GM12891 (cell line): Measurements from ENCODE around the gene GNB1L.

Source experiments
- PAX5 ChIP-seq: IDR thresholded peaks from 2 replicates; pipeline ENCODE4 v1.6.1; 2011; ENCODE audit warnings: low read length, moderate library complexity, mild to moderate bottlenecking; ENCODE audit not compliant: insufficient read depth, severe bottlenecking
- POLR2A ChIP-seq: IDR thresholded peaks from 2 replicates; pipeline ENCODE4 v1.6.1; 2011; ENCODE audit warnings: low read depth, low read length, control low read depth
- POLR2AphosphoS5 ChIP-seq: IDR thresholded peaks from 2 replicates; pipeline ENCODE4 v1.6.1; 2011; ENCODE audit warnings: low read depth, low read length, control low read depth
- TAF1 ChIP-seq: IDR thresholded peaks from 2 replicates; pipeline ENCODE4 v1.6.1; 2011; ENCODE audit warnings: low read depth, low read length, control low read depth

DNA sequence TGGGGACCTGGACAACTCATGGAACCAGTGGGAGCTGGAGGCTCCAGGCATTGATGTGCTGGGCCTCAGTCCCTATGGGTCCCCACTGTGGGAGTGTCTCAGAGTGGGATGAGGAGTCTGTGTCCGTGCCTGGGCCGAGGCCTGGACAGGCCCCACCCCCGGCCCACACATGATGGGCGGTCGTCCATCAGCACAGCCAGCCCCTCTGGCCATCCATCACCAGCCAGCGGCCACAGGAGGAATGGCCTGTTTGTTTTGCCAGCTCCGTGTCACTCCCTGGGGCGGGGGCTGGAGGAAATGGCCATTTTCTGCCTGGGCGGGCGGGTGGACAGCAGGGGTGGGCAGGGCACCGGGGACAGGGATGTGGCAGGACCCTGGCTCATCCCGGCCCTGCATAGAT lies 107.1 kb downstream of the GNB1L start:
- no peak for TF ChIP-seq POLR2A
- no peak for TF ChIP-seq TAF1
- TF ChIP-seq PAX5: no peak
- TF ChIP-seq POLR2AphosphoS5: no peak
